Measurements from ENCODE around the gene GATAD2B. TPM values are rescaled to one million over a fixed set of nuclear protein-coding genes. Genes with fewer than 3 reads are reported as not detected.

The GATAD2B gene
- polyA plus RNA-seq, 4 donors: 2.9 to 11.3 (median 4.0) TPM

DNA sequence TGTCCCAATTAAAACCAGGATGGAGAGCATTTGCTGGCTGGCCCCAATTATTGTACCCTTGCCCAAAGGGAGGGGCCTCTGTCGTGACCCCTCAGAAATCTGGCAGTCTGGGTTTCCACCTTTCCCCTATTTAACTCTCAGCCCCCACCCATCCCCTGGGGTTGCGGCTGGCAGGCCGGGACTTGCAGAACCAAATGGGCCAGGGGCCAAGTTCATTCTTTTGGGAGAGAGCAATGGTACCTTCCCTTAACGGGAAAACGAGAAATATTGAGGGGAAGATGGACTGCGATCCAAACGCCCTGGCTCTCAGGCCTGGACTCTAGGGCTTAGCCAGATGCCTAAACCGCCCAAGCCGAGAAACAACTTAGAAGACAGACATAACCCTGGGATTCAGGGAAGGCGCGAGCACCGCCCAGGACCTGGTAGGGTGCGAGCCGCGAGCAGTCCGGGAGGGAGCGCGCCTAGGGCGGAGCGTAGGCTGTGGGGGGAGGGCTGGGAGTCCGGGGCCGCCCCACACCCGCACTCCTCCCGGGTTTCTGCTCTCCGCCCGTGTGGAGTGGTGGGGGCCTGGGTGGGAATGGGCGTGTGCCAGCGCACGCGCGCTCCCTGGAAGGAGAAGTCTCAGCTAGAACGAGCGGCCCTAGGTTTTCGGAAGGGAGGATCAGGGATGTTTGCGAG, 147.9 kb downstream of the GATAD2B start, which contains the start of gene SLC27A3:
Gene SLC27A3, plus strand, starts transcription at position 628 of the 678 bp plus-strand sequence. CDS start 91 bp downstream, outside the sequence.
- Histone ChIP-seq H3K27ac (ENCODE audit: low read depth in 1 of 3, low read length in 2 of 3) (peak within 1 kb of the TSS; percentile 43 to 86 (median 83)), H3K4me1 (ENCODE audit: control insufficient read depth in 3 of 3, insufficient read depth in 2 of 3, low read depth in 1 of 3, low read length in 2 of 3) (peaks cover 0 to 21% (median 8%) of the 10 kb centered on the region in 3 donors), H3K9me3 (ENCODE audit: control insufficient read depth in 2 of 2, insufficient read depth in 1 of 2, low read depth in 1 of 2, low read length in 1 of 2) (no peaks in the 10 kb centered on the region), H3K36me3 (ENCODE audit: control insufficient read depth in 3 of 3, insufficient read depth in 2 of 3, low read depth in 1 of 3, low read length in 3 of 3) (peaks cover 0 to 75% (median 6%) of the 10 kb centered on the region in 3 donors), H3K27me3 (ENCODE audit: control insufficient read depth in 3 of 3, insufficient read depth in 3 of 3, low read length in 3 of 3) (no peaks in the 10 kb centered on the region), H3K4me3 (ENCODE audit: low read depth in 1 of 3, low read length in 3 of 3) (peak within 1 kb of the TSS; percentile 60 to 79 (median 60))
- FAIRE-seq (no peak), DNase-seq (peak in 1 of 2 donors; percentile 60)
- WGBS, 3 donors: 5 to 6% (median 6%) methylated on average over 28 to 35 of the region's 35 CpGs

GRCh38 chr1:153774026-153774595, 148.7 kb downstream of the GATAD2B start:
- no peaks in the 10 kb centered on the region for H3K27me3 ChIP-seq (ENCODE audit: control insufficient read depth in 3 of 3, insufficient read depth in 3 of 3, low read length in 3 of 3)
- no peak overlapping the region for H3K4me3 ChIP-seq (ENCODE audit: low read depth in 1 of 3, low read length in 3 of 3)
- DNase-seq (no peak), FAIRE-seq (no peak)
- peaks cover 0 to 23% (median 8%) of the 10 kb centered on the region in 3 donors for H3K4me1 ChIP-seq (ENCODE audit: control insufficient read depth in 3 of 3, insufficient read depth in 2 of 3, low read depth in 1 of 3, low read length in 2 of 3)
- H3K9me3 ChIP-seq (ENCODE audit: control insufficient read depth in 2 of 2, insufficient read depth in 1 of 2, low read depth in 1 of 2, low read length in 1 of 2): no peaks in the 10 kb centered on the region
- H3K36me3 ChIP-seq (ENCODE audit: control insufficient read depth in 3 of 3, insufficient read depth in 2 of 3, low read depth in 1 of 3, low read length in 3 of 3): peaks cover 0 to 75% (median 6%) of the 10 kb centered on the region in 3 donors
- 78 to 85% (median 80%) methylated on average over 8 of the region's 8 CpGs for WGBS, 3 donors
- peak overlapping the region in 1 of 3 donors; percentile 86 for H3K27ac ChIP-seq (ENCODE audit: low read depth in 1 of 3, low read length in 2 of 3)

DNA sequence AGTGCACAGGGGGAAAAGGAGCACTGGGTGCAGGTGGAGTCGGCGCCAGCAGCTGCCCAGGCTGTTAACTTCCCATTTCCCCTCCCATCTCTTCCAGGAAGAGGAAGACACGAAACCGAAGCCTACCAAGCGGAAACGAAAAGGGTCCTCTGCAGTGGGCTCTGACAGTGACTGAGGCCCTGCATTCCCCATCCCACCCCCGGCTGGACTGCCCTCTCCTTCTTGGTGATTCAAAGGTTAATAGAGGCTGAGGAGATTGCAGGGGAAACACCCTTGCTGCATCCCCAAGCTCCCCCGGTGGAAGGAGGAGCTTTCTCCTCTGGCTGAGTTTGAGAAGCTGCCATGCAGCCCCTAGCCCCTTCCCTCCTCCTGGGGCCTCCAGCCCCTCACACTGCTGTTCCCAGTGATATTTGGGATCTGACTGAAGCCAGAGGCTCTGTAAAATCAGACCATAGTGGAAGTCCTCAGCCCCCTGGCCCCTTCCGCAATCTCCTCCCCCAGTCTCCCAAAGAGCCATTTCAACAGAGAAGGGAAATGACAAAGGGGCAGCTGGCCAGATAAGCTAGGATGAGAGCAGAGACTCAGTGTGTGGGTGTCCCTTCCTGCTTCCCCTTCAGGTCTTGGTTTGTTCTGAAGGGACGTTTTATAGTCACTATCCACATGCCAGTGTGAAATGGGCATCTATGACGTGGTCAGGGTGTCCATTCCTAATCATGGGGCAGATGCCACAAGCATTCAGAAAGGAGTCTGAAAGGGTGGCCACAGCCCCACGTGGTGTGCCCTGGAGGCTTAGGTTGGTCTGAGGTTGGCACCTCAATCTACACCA, 149.5 kb downstream of the GATAD2B start:
- H3K27ac ChIP-seq (ENCODE audit: low read depth in 1 of 3, low read length in 2 of 3): peak overlapping the region in 1 of 3 donors; percentile 3
- H3K4me1 ChIP-seq (ENCODE audit: control insufficient read depth in 3 of 3, insufficient read depth in 2 of 3, low read depth in 1 of 3, low read length in 2 of 3): peaks cover 0 to 31% (median 8%) of the 10 kb centered on the region in 3 donors
- no peak for FAIRE-seq

GRCh38 chr1:153771841-153772593, 150.8 kb downstream of the GATAD2B start:
- Histone ChIP-seq H3K27ac (ENCODE audit: low read depth in 1 of 3, low read length in 2 of 3) (no peak overlapping the region), H3K4me3 (ENCODE audit: low read depth in 1 of 3, low read length in 3 of 3) (no peak overlapping the region), H3K4me1 (ENCODE audit: control insufficient read depth in 3 of 3, insufficient read depth in 2 of 3, low read depth in 1 of 3, low read length in 2 of 3) (peaks cover 0 to 41% (median 8%) of the 10 kb centered on the region in 3 donors), H3K9me3 (ENCODE audit: control insufficient read depth in 2 of 2, insufficient read depth in 1 of 2, low read depth in 1 of 2, low read length in 1 of 2) (no peaks in the 10 kb centered on the region), H3K27me3 (ENCODE audit: control insufficient read depth in 3 of 3, insufficient read depth in 3 of 3, low read length in 3 of 3) (no peaks in the 10 kb centered on the region), H3K36me3 (ENCODE audit: control insufficient read depth in 3 of 3, insufficient read depth in 2 of 3, low read depth in 1 of 3, low read length in 3 of 3) (peaks cover 2 to 70% (median 13%) of the 10 kb centered on the region in 3 donors)
- FAIRE-seq: no peak
- 83 to 93% (median 86%) methylated on average over 19 to 21 of the region's 21 CpGs for WGBS, 3 donors
- DNase-seq: no peak

More for the DNA sequence above, 149.5 kb downstream of the GATAD2B start:
- DNase-seq: no peak
- Histone ChIP-seq H3K4me3 (ENCODE audit: low read depth in 1 of 3, low read length in 3 of 3) (no peak overlapping the region), H3K9me3 (ENCODE audit: control insufficient read depth in 2 of 2, insufficient read depth in 1 of 2, low read depth in 1 of 2, low read length in 1 of 2) (no peaks in the 10 kb centered on the region), H3K27me3 (ENCODE audit: control insufficient read depth in 3 of 3, insufficient read depth in 3 of 3, low read length in 3 of 3) (no peaks in the 10 kb centered on the region), H3K36me3 (ENCODE audit: control insufficient read depth in 3 of 3, insufficient read depth in 2 of 3, low read depth in 1 of 3, low read length in 3 of 3) (peaks cover 0 to 72% (median 10%) of the 10 kb centered on the region in 3 donors)
- WGBS, 3 donors: 69 to 77% (median 74%) methylated on average over 12 of the region's 12 CpGs

- peaks cover 2 to 72% (median 13%) of the 10 kb centered on the region in 3 donors for H3K36me3 ChIP-seq (ENCODE audit: control insufficient read depth in 3 of 3, insufficient read depth in 2 of 3, low read depth in 1 of 3, low read length in 3 of 3)
- H3K4me3 ChIP-seq (ENCODE audit: low read depth in 1 of 3, low read length in 3 of 3): no peak overlapping the region
- no peak for DNase-seq
- no peak overlapping the region for H3K27ac ChIP-seq (ENCODE audit: low read depth in 1 of 3, low read length in 2 of 3)
- no peaks in the 10 kb centered on the region for H3K27me3 ChIP-seq (ENCODE audit: control insufficient read depth in 3 of 3, insufficient read depth in 3 of 3, low read length in 3 of 3)
- FAIRE-seq: no peak
- 89 to 100% (median 91%) methylated on average over 2 of the region's 2 CpGs for WGBS, 3 donors
- H3K4me1 ChIP-seq (ENCODE audit: control insufficient read depth in 3 of 3, insufficient read depth in 2 of 3, low read depth in 1 of 3, low read length in 2 of 3): peaks cover 0 to 34% (median 3%) of the 10 kb centered on the region in 3 donors
- H3K9me3 ChIP-seq (ENCODE audit: control insufficient read depth in 2 of 2, insufficient read depth in 1 of 2, low read depth in 1 of 2, low read length in 1 of 2): no peaks in the 10 kb centered on the region
Measured at GRCh38 chr1:153771261-153771660, 151.5 kb downstream of the GATAD2B start.

DNA sequence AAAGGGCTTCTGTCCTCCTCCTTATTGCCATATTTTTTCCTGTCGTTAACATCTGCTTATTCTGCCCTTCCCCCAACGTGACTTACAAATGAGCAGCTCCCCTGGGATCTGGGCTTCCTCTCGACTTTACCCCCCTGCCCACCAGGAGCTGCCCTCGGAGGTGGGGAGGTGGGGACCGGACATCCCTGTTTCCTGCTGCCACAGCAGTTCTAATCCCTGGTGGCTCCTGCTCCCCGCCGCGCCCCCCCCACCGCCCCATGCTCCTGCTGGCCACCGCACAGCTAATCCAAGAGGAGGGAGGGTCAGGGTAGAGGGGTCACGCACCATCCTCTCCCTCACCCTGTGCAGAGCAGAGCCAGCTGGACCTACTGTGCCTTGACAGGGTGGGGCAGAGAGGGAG, 152.0 kb downstream of the GATAD2B start:
- 59 to 89% (median 79%) methylated on average over 11 of the region's 11 CpGs for WGBS, 3 donors
- Histone ChIP-seq H3K36me3 (ENCODE audit: control insufficient read depth in 3 of 3, insufficient read depth in 2 of 3, low read depth in 1 of 3, low read length in 3 of 3) (peaks cover 2 to 73% (median 13%) of the 10 kb centered on the region in 3 donors), H3K27me3 (ENCODE audit: control insufficient read depth in 3 of 3, insufficient read depth in 3 of 3, low read length in 3 of 3) (no peaks in the 10 kb centered on the region), H3K9me3 (ENCODE audit: control insufficient read depth in 2 of 2, insufficient read depth in 1 of 2, low read depth in 1 of 2, low read length in 1 of 2) (no peaks in the 10 kb centered on the region), H3K27ac (ENCODE audit: low read depth in 1 of 3, low read length in 2 of 3) (no peak overlapping the region), H3K4me1 (ENCODE audit: control insufficient read depth in 3 of 3, insufficient read depth in 2 of 3, low read depth in 1 of 3, low read length in 2 of 3) (peaks cover 0 to 31% (median 0%) of the 10 kb centered on the region in 3 donors), H3K4me3 (ENCODE audit: low read depth in 1 of 3, low read length in 3 of 3) (no peak overlapping the region)
- DNase-seq (no peak), FAIRE-seq (no peak)

DNA sequence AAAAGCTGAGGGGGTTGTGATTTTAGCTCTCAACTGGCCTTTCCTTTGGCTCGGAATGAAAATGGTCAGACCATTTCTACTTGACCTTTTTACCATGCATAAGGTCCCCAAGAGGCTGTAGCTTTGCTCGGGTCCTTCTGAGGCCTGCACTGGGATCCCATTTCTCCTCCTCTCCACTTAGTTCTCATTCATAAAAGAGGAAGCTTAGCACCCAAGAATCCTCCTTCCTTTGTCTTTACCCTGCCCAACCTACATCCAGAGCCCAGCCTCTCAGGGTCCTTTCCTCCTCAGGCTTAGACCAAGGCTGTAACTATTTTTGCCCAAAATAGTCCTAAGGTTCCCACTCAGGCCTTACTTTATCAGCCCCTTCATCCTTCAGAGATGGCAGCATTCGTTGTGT, 153.6 kb downstream of the GATAD2B start:
- FAIRE-seq: no peak
- Histone ChIP-seq H3K4me1 (ENCODE audit: control insufficient read depth in 3 of 3, insufficient read depth in 2 of 3, low read depth in 1 of 3, low read length in 2 of 3) (peaks cover 0 to 32% (median 0%) of the 10 kb centered on the region in 3 donors), H3K27me3 (ENCODE audit: control insufficient read depth in 3 of 3, insufficient read depth in 3 of 3, low read length in 3 of 3) (no peaks in the 10 kb centered on the region), H3K4me3 (ENCODE audit: low read depth in 1 of 3, low read length in 3 of 3) (no peak overlapping the region), H3K9me3 (ENCODE audit: control insufficient read depth in 2 of 2, insufficient read depth in 1 of 2, low read depth in 1 of 2, low read length in 1 of 2) (no peaks in the 10 kb centered on the region), H3K27ac (ENCODE audit: low read depth in 1 of 3, low read length in 2 of 3) (peak overlapping the region in 2 of 3 donors; percentile 8 to 85), H3K36me3 (ENCODE audit: control insufficient read depth in 3 of 3, insufficient read depth in 2 of 3, low read depth in 1 of 3, low read length in 3 of 3) (peaks cover 5 to 83% (median 13%) of the 10 kb centered on the region in 3 donors)
- 84 to 91% (median 86%) methylated on average over 3 of the region's 3 CpGs for WGBS, 3 donors
- no peak for DNase-seq

Data from small intestine (tissue), 7 donors.